GM23338 (cell line): ENCODE data around the gene PGM3. TPM values are rescaled to one million over a fixed set of nuclear protein-coding genes. Genes with fewer than 3 reads are reported as not detected.

Experiments
- ATAC-seq: fragments of 200-7000 bp; cut with Tn5 transposase; 3 replicates; pipeline ENCODE4 v1.9.1; 2020
- DNase-seq: peaks from one replicate; pipeline ENCODE4 v3.0.0-alpha.2; 2015; ENCODE audit warnings: low spot score
- H2AFZ ChIP-seq: fragments of 200-600 bp; sonication (generic); 2 replicates; pipeline ENCODE4 v1.8.0; 2016; ENCODE audit warnings: antibody characterized with exemption, mild to moderate bottlenecking, moderate library complexity
- H3F3A ChIP-seq: fragments of 200-600 bp; sonication (generic); replicated peaks from 2 replicates; pipeline ENCODE4 v1.8.0; 2017; ENCODE audit warnings: antibody characterized with exemption, mixed run types, low read depth
- H3K27ac ChIP-seq: fragments of 200-600 bp; sonication (generic); 2 replicates; pipeline ENCODE4 v1.6.1; 2016; ENCODE audit warnings: low read depth
- H3K27me3 ChIP-seq: fragments of 200-600 bp; sonication (generic); 2 replicates; pipeline ENCODE4 v1.8.0; 2016; ENCODE audit warnings: mild to moderate bottlenecking, mixed run types, moderate library complexity; ENCODE audit not compliant: insufficient read depth
- H3K36me3 ChIP-seq: fragments of 200-600 bp; sonication (generic); 2 replicates; pipeline ENCODE4 v1.8.0; 2016; ENCODE audit warnings: mild to moderate bottlenecking; ENCODE audit not compliant: insufficient read depth
- H3K4me1 ChIP-seq: fragments of 200-600 bp; sonication (generic); 2 replicates; pipeline ENCODE4 v1.8.0; 2016; ENCODE audit warnings: mild to moderate bottlenecking, moderate library complexity; ENCODE audit not compliant: insufficient read depth
- H3K4me2 ChIP-seq: fragments of 200-600 bp; sonication (generic); 2 replicates; pipeline ENCODE4 v1.7.1; 2017; ENCODE audit warnings: mixed run types
- H3K4me3 ChIP-seq: fragments of 200-600 bp; sonication (generic); 2 replicates; pipeline ENCODE4 v1.6.1; 2016; ENCODE audit warnings: mixed run types
- H3K79me2 ChIP-seq: fragments of 200-600 bp; sonication (generic); replicated peaks from 2 replicates; pipeline ENCODE4 v1.8.0; 2017; ENCODE audit warnings: mild to moderate bottlenecking; ENCODE audit not compliant: insufficient read depth
- H3K9me2 ChIP-seq: fragments of 200-600 bp; sonication (generic); 2 replicates; pipeline ENCODE4 v1.8.0; 2017; ENCODE audit not compliant: insufficient read depth
- H4K20me1 ChIP-seq: fragments of 200-600 bp; sonication (generic); replicated peaks from 2 replicates; pipeline ENCODE4 v1.8.0; 2017; ENCODE audit warnings: mild to moderate bottlenecking; ENCODE audit not compliant: insufficient read depth
- H3K27ac Mint-ChIP-seq: 2 replicates; pipeline ENCODE4 v1.8.0; 2020; ENCODE audit warnings: inconsistent platforms, mild to moderate bottlenecking, moderate library complexity, mixed read lengths
- H3K27me3 Mint-ChIP-seq: 3 replicates; pipeline ENCODE4 v1.8.0; 2022; ENCODE audit warnings: low read depth, mild to moderate bottlenecking, moderate library complexity, mixed read lengths, inconsistent platforms; ENCODE audit not compliant: insufficient read depth, poor library complexity
- H3K36me3 Mint-ChIP-seq: 3 replicates; pipeline ENCODE4 v1.8.0; 2021; ENCODE audit warnings: low read depth, mild to moderate bottlenecking, inconsistent platforms, moderate library complexity, mixed read lengths
- H3K4me1 Mint-ChIP-seq: 3 replicates; pipeline ENCODE4 v1.8.0; 2020; ENCODE audit warnings: mild to moderate bottlenecking, inconsistent platforms, mixed read lengths
- H3K4me3 Mint-ChIP-seq: 3 replicates; pipeline ENCODE4 v1.8.0; 2021; ENCODE audit warnings: moderate library complexity, mild to moderate bottlenecking, inconsistent platforms, mixed read lengths
- H3K9me3 Mint-ChIP-seq: 3 replicates; pipeline ENCODE4 v1.8.0; 2020; ENCODE audit warnings: moderate library complexity, mild to moderate bottlenecking, inconsistent platforms, mixed read lengths
- CREB1 ChIP-seq: fragments of 250-450 bp; sonication (Bioruptor Pico); IDR thresholded peaks from 2 replicates; pipeline ENCODE4 v1.5.0; 2020; ENCODE audit warnings: low read depth, mild to moderate bottlenecking, moderate library complexity
- CTCF ChIP-seq, 2 experiments: fragments of 200-600 bp in 1 of 2; sonication (generic) in 1 of 2; conservative IDR thresholded peaks; 2 replicates each; pipeline versions ENCODE4 v1.5.1 to v1.6.1; 2016 to 2017; ENCODE audit warnings: antibody characterized with exemption in 2 of 2, low read depth in 2 of 2, mild to moderate bottlenecking in 2 of 2, moderate library complexity in 1 of 2
- EZH2 ChIP-seq: fragments of 200-600 bp; sonication (generic); IDR thresholded peaks from one replicate; pipeline ENCODE4 v1.8.0; 2017; ENCODE audit warnings: antibody characterized with exemption, mild to moderate bottlenecking, low read depth; ENCODE audit not compliant: unreplicated experiment
- EZH2phosphoT487 ChIP-seq: fragments of 200-600 bp; sonication (generic); IDR thresholded peaks from one replicate; pipeline ENCODE4 v1.8.1; 2018; ENCODE audit warnings: antibody characterized with exemption; ENCODE audit not compliant: unreplicated experiment
- JUNB ChIP-seq: IDR thresholded peaks from one replicate; pipeline ENCODE4 v1.6.1; 2016; ENCODE audit warnings: antibody characterized with exemption; ENCODE audit not compliant: unreplicated experiment
- NANOG ChIP-seq: IDR thresholded peaks from 2 replicates; pipeline ENCODE4 v1.6.1; 2016; ENCODE audit warnings: antibody characterized with exemption, borderline replicate concordance
- POLR2AphosphoS5 ChIP-seq: IDR thresholded peaks from 2 replicates; pipeline ENCODE4 v1.6.1; 2016; ENCODE audit warnings: antibody characterized with exemption, low read depth
- REST ChIP-seq: IDR thresholded peaks from one replicate; pipeline ENCODE4 v1.6.1; 2018; ENCODE audit warnings: antibody characterized with exemption; ENCODE audit not compliant: unreplicated experiment
- STAT1 ChIP-seq: IDR thresholded peaks from one replicate; pipeline ENCODE4 v1.6.1; 2016; ENCODE audit warnings: antibody characterized with exemption; ENCODE audit not compliant: unreplicated experiment
- ZNF114 ChIP-seq: fragments of 250-450 bp; sonication (Bioruptor Pico); IDR thresholded peaks from 2 replicates; pipeline ENCODE4 v1.5.0; 2020; ENCODE audit warnings: mild to moderate bottlenecking, moderate library complexity
- ZNF331 ChIP-seq: fragments of 250-450 bp; sonication (Bioruptor Pico); IDR thresholded peaks from 2 replicates; pipeline ENCODE4 v1.5.0; 2020; ENCODE audit warnings: low read depth, mild to moderate bottlenecking, moderate library complexity
- ZNF462 ChIP-seq: fragments of 250-450 bp; sonication (Bioruptor Pico); IDR thresholded peaks from 2 replicates; pipeline ENCODE4 v1.5.0; 2020; ENCODE audit warnings: mild to moderate bottlenecking, moderate library complexity
- polyA plus RNA-seq: library from polyadenylated mRNA; unstranded; fragments of >200 nt; fragmentation: Nextera tagmentation; extraction: Ambion mirVana; gene quantifications from 2 replicates; pipeline ENCODE4 v1.2.1, GENCODE V29; 2016
- total RNA-seq: library from RNA; depleted of rRNA; stranded (reverse); fragments of >200 nt; shearing (Covaris generic); gene quantifications from 2 replicates; pipeline ENCODE4 v1.2.3, GENCODE V29; 2014
- TF ChIP-seq, protein P1 (sequence below): IDR thresholded peaks from 2 replicates; pipeline ENCODE4 v1.6.1; 2016; ENCODE audit warnings: antibody characterized with exemption

PGM3 gene
- total and polyA plus RNA-seq, 2 experiments from 2014 or later = 23.8 to 35.3 TPM

GRCh38 chr6:83198486-83199172 lies 5.6 kb upstream of the PGM3 start:
- Histone ChIP-seq H3K27me3 (no peaks in the 10 kb centered on the region), H3K36me3 (peaks cover 9% of the 10 kb centered on the region; the same call in 1 of the 2 replicates), H3K4me3 (no peak overlapping the region), H3F3A (no peaks in the 10 kb centered on the region), H3K4me2 (no peak overlapping the region), H3K9me2 (no peaks in the 10 kb centered on the region), H2AFZ (no peak overlapping the region), H3K4me1 (no peaks in the 10 kb centered on the region), H4K20me1 (no peaks in the 10 kb centered on the region; the same call in 1 of the 2 replicates), H3K79me2 (no peaks in the 10 kb centered on the region), H3K27ac (no peak overlapping the region)
- Mint-ChIP-seq H3K27ac (no peak overlapping the region), H3K27me3 (peaks cover 7% of the 10 kb centered on the region), H3K4me3 (no peak overlapping the region), H3K9me3 (no peaks in the 10 kb centered on the region), H3K4me1 (peaks cover 10% of the 10 kb centered on the region; the same call in 2 of the 3 replicates), H3K36me3 (peaks cover 12% of the 10 kb centered on the region)
- no peak for TF ChIP-seq ZNF114
- TF ChIP-seq NANOG = no peak
- TF ChIP-seq EZH2 = no peak
- no peak for TF ChIP-seq CTCF (conservative IDR thresholded peaks at IDR 0.05; ENCODE audit: low read depth in 2 of 2)
- no peak for TF ChIP-seq POLR2AphosphoS5
- no peak for TF ChIP-seq CREB1
- no peak for TF ChIP-seq JUNB
- TF ChIP-seq STAT1 = no peak
- TF ChIP-seq EZH2phosphoT487 = no peak
- TF ChIP-seq REST = no peak
- no peak for TF ChIP-seq ZNF331 (CRISPR knock-in tag)
- TF ChIP-seq, protein P1, sequence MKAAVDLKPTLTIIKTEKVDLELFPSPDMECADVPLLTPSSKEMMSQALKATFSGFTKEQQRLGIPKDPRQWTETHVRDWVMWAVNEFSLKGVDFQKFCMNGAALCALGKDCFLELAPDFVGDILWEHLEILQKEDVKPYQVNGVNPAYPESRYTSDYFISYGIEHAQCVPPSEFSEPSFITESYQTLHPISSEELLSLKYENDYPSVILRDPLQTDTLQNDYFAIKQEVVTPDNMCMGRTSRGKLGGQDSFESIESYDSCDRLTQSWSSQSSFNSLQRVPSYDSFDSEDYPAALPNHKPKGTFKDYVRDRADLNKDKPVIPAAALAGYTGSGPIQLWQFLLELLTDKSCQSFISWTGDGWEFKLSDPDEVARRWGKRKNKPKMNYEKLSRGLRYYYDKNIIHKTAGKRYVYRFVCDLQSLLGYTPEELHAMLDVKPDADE = no peak
- TF ChIP-seq ZNF462 (CRISPR knock-in tag) = no peak
- DNase-seq (no peak), ATAC-seq (no peak)
